ENCODE measurements around the gene NFYC.
"Not testable (repeated sequence)": the region's sequence is repeated elsewhere in the genome, so short reads cannot be mapped to it uniquely, and the experiment has no call there.

NFYC gene

DNA sequence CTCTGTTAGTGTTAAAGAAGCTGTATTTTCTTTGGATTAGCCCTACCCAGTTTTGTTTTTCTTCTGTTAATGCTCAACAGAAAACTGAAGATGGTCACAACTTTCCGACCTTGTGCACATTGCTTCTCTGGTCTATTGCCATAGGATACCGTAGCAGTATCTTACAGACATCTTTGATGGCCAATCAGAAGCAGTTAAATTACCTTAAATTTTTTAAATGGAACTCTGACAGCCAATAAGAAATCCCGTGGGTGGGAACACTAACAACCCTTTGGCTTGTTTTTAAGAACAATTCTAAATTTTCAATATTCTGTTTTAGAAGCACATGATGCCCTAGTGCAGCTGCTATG, 17.2 kb downstream of the NFYC start:
- DNase-seq: no peak

DNA sequence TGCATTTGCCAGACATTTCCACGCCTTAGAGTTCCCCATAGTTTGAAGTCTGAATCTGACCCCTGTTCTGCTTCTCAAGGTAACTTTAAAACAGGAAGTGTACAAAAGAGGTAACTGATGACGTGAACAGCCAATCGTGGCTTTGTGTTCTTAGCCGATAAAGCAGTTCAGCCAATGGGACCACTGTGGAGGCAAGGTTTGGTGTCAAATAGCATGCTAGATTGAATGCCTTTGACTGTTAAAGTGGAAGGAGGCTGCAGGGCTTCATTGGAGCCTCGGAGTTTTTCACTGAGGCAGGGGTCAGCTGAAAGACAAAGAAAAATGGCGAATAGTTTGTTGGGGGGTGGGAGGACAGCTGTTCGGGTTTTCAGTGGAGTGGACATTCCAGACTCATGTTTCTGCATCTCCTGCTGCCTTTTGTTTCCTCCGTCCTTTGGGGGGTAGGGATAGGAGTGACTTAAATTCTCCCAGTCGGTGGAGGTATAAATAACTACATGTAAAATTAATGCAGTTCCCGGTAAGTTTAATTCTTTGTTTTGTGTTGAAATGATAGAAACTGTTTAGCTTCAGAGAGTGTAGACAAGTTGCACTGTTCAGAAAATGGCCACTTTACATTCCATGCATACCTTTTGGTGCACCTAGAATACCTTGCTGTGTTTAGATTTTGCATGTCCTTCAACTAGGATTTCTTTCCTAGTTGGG, 17.7 kb downstream of the NFYC start:
- DNase-seq: peak; percentile 83

DNA sequence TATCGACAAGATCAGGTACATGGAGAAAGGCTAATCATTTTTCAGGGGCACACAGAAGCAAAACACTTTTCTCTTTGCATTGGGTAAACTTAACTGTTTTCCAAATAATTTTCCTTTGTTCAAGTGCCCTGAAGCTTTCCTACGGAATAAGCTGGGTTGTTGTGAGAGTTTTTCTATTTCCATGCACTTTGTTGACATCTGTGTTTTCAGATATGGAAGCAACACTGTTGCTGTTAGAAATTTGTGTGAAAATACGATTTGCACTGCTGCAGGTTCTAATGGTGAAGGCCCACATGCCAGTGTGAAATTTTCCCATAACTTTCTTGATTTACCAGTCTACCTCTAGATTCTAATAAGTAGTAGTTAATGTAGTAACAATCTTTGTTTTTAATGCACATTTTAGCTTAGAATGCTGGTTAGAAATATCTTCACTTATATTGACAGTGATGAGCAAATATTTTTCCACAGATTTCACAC, 18.3 kb downstream of the NFYC start:
- no peak for DNase-seq

DNA sequence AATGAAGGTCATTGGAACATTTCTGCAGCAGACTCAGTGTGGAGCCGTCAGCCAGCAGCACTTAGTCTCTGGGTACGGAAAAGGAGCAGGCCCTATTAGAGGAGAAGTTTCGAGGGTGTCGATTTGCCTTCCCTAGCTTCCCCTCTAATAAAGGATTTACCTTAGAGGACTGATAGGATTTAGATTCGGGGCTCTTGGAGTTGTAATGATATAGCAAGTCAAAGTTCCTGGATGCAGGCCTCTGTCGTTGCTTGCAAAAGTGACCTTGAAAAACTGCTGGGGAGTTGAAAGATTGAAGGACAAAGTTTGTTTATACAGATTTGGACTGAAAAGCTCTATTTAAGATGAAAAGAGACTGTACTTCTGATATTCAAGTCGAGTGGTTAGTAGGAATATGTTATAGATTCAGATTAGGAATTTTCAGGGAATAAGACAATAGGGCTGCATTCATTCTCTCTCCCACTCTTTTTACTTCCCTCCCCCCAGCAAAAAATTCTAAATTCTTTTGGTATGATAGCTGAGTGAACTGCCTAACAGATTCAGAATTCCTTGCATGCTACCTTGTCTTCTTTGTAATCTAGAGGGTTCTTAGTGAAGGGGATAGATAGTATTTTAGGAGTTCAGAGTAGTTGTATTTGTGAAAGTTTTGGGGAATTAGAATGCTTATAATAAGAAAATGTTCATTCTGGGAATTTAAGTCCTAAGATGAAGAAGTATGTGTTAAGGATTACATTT, 19.2 kb downstream of the NFYC start:
- DNase-seq: no peak

DNA sequence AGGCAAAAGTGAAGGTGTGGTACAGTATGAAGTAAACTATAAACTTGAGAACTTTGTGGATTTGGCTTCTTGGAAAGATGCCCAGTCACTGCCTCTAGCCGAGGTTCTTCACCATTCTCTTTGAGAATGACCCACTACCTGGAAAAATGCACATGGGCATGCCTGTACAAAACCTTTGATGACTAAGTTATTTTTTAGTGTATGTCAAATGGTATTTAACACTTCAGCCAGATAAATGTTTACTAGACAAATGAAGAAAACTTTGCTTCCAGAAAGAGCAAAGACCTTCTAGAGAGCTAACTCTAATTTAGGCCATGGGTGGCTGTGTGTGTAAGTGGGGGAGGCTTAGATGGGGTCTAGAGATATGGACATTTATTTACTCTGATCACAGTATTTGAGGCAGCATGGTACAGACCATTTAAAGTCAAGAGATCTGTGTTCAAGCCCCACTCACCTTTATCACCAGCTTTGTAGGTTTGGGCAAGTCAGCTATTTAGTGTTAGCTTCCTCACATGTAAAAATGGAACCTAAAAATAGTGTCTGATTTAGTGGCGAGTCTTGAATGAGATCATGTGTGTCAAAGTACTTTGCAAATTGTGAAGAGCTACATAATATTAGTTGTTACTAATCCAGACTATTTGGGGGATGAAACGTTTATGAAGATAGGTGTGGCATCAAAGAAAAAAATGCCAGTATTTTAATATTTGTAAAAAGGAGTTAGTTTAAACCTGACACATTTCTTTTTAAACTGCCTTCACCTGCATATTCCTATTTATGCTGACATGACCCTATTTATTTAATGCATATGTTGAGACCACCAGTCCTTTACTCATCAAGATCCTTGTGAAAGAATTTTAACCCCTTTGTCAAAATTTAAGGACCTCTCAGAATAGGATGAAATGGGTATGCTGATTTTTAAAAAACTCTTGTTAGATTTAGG, 20.2 kb downstream of the NFYC start:
- DNase-seq: no peak

DNA sequence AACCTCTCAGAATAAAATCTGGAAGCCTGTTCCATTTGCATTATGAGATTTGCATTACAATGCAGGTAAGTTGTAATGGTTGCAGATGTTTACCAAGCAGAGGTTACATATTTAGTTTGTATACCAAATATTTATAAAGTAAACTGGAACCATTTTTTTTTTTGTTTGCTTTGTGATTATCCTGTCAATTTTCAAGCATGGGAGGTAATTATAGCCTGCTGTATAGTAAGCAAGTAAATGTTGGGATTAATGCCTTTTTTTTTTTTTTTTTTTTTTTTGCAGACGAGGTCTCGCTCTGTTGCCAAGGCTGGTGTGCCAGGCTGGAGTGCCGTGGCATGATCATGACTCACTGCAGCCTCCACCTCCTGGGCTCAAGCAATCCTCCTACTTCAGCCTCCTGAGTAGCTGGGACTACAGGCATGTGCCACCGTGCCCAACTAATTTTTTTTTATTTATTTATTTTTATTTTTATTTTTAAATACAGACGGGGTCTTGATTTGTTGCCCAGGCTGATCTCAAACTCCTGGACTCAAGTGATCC, 21.0 kb downstream of the NFYC start:
- no peak for DNase-seq

DNA sequence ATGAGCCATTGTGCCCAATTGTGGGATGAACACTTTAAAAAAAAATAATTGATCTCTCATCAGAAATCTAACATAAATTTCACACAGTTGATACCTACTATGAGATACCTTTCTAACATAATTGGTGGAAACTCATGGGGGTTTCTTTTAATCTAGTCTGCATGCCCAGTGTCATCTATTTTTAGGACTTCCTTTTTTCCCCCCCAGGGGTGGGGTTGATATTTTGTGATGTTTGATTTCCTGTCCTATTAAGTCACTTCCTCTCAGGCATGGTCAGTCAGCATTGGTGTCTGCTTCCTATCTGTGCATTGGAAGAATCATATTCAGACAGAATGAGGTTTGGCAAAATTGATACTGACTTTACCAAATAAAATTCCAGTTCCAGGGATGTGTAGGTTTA, 21.5 kb downstream of the NFYC start:
- peak; percentile 49 for DNase-seq

DNA sequence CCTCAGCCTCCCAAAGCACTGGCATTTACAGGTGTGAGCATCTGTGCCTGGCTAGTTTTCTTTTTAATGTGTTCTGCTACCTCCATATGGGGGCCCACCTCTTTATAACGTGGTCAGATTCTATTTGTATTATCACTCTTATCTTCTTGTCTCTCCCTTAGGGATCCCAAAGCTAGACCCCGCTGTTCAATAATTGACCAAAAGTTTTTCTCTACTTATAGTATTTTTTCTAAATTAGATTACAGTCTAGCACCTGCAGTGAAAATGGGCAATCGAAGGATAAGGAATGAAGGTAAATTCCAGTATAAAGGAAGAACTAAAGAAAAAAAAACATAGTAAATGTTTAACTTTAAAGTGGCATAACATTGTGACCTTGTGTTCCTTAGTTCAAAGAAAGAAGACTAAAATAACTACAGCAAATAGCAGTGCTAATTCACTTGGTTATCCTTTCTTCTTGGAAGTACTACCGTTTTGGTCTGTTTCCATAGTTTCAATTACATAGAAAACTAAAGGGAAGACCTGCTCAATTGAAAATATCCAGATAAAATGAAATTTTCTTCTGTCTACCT, 24.1 kb downstream of the NFYC start:
- DNase-seq: no peak

DNA sequence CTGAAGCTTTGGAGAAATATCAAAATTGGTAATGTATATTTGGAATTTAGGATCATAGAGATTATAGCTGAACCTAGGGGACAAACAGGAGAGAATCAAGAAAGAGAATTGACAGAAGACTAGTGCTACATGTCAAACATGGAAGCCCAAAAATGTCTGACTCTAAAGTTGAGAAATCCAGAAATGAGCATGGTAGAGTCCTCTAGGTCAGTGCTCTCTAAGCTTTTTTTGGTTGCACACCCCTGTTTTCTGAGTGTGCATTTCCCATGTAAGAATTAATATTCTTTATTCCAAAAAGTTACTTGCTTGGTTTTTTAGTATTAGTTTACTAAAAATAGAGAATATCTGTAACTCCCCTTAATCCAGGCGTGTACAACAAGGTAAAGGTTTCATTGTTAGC, 25.6 kb downstream of the NFYC start:
- no peak for DNase-seq

DNA sequence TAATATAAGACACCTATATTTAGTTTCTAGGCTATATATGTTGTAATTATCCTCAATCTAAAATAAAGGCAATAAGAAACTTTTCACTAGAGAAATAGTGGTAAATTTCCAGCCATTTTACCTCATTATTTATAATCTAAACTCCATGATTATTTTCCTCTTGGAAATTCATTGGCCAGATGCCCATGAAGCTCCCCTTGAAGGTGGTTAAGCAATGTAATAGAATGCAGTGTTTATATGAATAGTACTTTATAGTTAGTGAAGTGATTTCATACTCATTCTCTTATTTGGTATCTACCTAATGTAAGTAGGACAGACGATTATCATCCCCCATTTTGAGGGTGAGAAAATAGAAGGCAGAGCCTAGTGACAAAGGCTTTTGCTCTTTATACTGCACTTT, 26.5 kb downstream of the NFYC start:
- no peak for DNase-seq

DNA sequence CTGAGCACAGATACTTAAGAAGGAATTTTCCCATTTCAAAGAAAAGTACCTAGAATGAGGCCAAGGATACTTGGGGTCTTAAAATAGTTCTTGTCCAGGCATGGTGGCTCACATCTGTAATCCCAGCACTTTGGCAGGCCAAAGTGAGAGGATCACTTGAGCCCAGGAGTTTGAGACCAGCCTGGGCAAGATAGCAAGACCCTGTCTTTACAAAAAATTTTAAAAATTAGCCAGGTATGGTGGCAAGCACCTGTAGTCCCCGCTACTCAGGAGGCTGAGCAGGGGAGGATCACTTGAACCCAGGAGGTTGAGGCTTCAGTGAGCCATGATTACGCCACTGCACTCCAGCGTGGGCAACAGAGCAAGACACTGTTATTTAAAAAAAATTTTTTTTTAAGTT, 29.0 kb downstream of the NFYC start:
- DNase-seq: no peak

DNA sequence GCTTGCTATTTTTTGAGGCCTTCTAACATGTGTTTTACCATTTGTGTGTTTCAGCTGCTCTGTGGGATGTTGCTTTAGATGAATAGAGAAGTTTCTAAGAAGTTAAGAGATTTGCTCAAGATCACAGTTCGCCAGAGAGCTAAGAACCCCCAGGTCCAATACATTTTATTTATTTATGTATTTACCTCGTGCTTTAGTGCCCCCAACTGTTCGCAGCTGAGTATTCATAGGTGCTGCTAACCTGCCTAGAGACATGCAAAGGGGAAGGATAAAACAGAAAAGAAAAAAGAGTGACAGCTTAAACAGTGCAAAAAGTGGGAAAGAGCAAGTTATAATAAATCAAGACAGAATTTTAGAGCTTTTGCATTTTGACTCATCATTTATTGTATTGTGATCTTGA, 31.1 kb downstream of the NFYC start:
- no peak for DNase-seq

DNA sequence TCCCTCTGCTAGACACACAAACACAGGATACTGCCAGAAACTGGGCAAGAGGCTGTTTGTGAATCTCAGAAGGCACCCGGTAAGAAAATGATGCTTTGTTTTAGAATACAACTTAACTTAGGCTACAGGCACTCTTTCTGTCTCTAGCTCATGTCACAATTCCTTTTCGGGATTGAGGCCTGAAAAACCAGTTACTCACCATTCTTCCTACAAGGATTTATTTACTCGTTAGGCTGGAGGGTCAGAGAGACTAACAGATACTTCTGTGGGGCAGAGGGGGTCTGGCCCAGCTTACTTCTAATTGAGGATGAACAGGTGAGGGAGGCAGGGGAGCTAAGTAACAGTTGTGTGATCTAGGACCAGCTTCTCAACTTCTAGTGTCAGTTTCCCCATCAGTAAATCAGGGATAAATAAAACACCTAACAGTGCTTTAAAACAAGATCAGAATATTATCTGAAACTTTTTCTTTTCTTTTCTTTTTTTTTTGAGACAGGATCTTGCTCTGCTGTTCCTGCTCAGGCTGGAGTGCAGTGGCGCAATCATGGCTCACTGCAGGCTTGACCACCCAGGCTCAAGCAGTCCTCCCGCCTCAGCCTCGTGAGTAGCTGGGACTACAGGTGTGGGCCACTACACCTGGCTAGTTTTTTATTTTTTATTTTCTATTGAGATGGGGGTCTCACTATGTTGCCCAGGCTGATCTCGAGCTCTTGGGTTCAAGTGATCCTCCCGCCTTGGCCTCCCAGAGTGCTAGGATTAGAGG, 31.9 kb downstream of the NFYC start:
- no peak for DNase-seq

DNA sequence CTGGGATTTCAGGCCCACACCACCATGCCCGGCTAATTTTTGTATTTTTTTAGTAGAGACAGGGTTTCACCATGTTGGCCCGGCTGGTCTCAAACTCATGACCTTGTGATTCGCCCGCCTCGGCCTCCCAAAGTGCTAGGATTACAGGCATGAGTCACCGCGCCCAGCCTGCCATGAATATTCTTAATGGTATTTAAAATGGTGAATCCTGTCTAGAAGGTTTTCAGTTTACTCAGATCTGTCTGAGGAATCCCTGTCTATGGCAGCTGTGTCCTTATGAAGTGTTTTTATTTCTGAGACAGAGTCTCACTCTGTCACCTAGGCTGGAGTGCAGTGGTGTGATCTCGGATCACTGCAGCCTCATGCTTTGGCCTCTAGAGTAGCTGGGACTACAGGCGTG, 36.2 kb downstream of the NFYC start:
- DNase-seq: not testable (repeated sequence)

DNA sequence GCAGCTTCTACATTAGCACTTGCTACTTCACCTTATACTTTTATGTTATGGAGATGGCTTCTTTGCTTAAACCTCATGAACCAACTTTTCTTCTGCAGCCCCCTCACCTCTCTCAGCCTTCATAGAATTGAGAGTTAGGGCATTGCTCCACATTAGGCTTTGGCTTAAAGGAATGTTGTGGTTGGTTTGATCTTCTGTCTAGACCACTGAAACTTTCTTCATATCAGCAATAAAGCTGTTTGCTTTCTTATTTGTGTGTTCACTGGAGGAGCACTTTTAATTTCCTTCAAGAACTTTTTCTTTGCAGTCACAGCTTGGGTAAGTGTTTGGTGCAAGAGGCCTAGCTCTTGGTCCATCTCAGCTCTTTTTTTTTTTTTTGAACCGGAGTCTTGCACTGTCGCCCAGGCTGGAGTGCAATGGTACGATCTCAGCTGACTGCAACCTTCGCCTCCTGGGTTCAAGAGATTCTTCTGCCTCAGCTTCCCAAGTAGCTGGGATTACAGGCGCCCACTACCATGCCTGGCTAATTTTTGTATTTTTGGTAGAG, 37.9 kb downstream of the NFYC start:
- not testable (repeated sequence) for DNase-seq

DNA sequence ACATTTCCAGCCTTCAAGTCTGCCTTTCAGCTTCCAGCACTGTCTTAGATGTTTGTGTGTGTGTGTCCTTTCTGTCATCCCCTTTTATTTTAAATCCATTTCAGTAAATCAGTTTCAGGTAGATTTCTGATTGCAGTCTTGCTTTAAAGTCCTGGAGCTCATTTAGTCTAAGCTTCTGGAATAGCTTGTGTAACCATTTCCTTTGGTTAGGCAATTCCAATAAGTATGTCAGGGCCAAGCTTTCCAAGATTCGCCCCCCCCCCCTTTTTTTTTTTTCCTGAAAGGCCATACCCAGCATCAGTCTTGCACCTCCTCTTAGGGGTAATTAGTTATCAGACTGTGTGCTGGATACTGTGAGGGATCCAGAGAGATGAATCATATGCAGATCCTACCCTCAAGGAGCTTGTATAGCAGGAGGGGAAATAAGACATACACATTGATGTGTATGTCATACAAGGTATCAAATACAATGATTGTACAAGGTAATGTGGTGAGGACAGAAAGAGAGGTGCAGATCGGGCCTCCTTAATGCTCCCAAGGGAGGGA, 41.3 kb downstream of the NFYC start:
- DNase-seq: no peak

DNA sequence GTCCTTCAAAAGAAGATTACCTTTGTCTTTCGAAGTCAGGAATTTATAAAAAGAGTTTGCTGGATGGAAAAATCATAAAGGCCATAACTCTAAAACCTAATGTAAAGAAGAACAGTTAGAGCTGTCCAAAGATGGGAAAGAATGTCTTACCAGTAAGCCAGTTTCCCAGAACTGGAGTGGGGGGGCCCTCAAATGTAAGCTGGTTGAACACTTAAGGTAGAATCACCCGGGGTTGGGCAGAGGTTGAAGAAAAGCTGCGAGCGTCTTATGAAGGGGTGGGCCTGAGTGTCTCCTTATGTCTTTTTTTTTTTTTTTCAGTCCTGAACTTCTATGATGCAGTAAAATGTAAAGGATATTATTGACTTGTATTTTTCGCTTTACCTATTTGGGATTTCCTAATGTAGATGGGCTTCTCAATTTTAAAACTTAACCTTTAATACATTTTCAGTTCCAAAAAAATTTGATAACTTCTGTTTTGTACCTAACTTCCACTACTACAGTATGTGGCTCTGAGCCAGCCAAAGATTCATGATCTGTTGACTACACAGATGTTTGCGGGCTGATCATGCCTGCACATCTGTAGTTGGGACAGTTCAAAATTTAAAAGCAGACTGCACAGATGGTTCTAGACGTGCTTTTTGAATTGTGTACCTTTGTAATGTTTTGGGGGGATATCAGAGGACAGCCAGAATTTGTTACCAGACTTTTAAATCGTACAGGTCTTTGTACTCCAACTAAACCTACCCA, 43.6 kb downstream of the NFYC start:
- no peak for DNase-seq

DNA sequence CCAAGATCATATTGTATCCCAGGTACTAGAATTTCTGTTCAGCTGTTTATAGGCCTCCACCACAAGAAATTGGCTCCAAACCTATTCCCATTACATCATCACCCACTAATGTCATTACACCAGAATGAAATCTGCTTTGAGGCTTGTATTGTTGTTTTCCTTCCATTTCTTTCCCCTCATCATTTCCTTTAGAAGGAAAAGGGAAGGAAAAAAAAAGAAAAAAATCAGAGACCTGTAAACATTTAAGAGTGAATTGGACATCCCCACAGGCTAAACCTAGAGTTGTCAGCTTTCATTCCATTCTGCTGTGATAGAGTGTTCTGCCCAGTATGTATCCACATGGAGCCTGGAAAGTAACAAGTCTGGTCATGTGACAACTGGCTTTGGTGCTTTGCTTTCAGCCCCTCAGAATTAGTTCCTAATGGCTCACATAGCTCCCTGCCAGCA, 44.6 kb downstream of the NFYC start:
- DNase-seq: no peak

DNA sequence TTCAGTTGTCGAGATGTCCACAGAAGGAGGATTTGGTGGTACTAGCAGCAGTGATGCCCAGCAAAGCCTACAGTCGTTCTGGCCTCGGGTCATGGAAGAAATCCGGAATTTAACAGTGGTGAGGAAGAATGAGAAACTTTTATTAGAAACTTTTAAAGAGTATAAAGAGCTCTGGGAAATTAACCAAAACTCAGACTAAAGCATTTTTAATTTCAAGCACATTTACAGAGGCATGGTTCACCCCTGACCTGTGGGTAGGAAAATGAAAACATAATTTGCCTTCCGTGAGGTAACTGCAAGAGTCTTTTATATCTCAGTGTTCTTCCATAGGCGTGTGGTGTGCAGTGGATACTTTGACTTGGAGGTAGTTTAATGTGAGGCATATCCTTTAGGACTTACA, 47.3 kb downstream of the NFYC start:
- DNase-seq: no peak

DNA sequence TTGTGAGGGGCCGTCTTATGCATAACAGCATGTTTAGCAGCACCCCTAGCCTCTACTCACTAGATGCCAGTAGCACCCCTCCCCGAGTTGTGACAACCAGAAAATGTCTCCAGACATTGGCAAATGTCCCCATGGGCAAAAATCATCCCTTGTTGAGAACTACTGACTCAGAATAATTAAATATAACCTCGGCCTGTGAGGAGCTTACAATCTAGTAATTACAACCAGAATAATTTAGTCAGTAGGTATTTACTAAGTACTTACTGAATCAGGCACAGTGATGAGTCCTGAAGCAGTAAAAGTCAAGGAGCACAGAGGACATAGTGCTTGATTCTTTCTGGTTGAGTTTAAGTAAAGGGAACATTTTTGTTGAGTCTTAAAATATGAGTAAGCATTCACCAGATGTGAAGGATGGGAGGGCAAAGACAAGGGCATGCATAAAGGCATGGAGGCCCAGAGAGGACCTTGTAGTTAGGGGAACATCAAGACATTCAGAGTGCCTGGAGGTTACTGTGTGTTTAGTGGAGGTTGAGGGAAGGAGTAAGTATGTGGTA, 48.0 kb downstream of the NFYC start:
- DNase-seq: no peak
